Esophagus (tissue), 2 donors: ENCODE data around the gene ISOC1. TPM values are rescaled to one million over a fixed set of nuclear protein-coding genes. Genes with fewer than 3 reads are reported as not detected.

Source experiments
- H3K27ac ChIP-seq, 2 donors: one replicate each; pipeline ENCODE4 v1.5.1; 2013; ENCODE audit warnings: low read depth in 2 of 2, mild to moderate bottlenecking in 2 of 2, inconsistent platforms in 1 of 2, low read length in 1 of 2, moderate library complexity in 1 of 2
- H3K27me3 ChIP-seq, 2 donors: one replicate each; pipeline ENCODE4 v1.6.1; 2013; ENCODE audit warnings: low read length in 2 of 2, control low read depth in 1 of 2, mild to moderate bottlenecking in 1 of 2; ENCODE audit not compliant: insufficient read depth in 2 of 2, control insufficient read depth in 1 of 2
- H3K36me3 ChIP-seq, 2 donors: one replicate each; pipeline ENCODE4 v1.6.1; 2013; ENCODE audit warnings: low read length in 1 of 2; ENCODE audit not compliant: control insufficient read depth in 2 of 2, insufficient read depth in 2 of 2
- H3K4me1 ChIP-seq, 2 donors: one replicate each; pipeline ENCODE4 v1.6.1; 2013; ENCODE audit warnings: low read length in 1 of 2; ENCODE audit not compliant: control insufficient read depth in 2 of 2, insufficient read depth in 2 of 2
- H3K4me3 ChIP-seq, 2 donors: one replicate each; pipeline ENCODE4 v1.5.1; 2013; ENCODE audit warnings: low read length in 2 of 2, mild to moderate bottlenecking in 2 of 2, low read depth in 1 of 2, moderate library complexity in 1 of 2
- H3K9me3 ChIP-seq, 2 donors: one replicate each; pipeline ENCODE4 v1.6.1; 2013; ENCODE audit warnings: mild to moderate bottlenecking in 2 of 2, low read depth in 1 of 2, low read length in 1 of 2, moderate library complexity in 1 of 2; ENCODE audit not compliant: control insufficient read depth in 2 of 2, insufficient read depth in 1 of 2
- WGBS, 2 donors: extraction: QIAGEN DNeasy Blood & Tissue Kit; methylation state at CpG; one replicate each; pipeline ENCODE4 v1.1.7; 2013; 5-methylcytosine and 5-hydroxymethylcytosine counted together
- polyA plus RNA-seq, 2 donors: library from polyadenylated mRNA; stranded (reverse); fragments of 200-250 nt; gene quantifications; one replicate each; pipeline ENCODE4 v1.2.3, GENCODE V29; 2013
- donor health status: healthy with polysubstance abuse.
- donor health status: Bipolar disorder and iron deficiency.

ISOC1 gene
- polyA plus RNA-seq, 2 donors: 15.4 to 22.7 TPM

DNA sequence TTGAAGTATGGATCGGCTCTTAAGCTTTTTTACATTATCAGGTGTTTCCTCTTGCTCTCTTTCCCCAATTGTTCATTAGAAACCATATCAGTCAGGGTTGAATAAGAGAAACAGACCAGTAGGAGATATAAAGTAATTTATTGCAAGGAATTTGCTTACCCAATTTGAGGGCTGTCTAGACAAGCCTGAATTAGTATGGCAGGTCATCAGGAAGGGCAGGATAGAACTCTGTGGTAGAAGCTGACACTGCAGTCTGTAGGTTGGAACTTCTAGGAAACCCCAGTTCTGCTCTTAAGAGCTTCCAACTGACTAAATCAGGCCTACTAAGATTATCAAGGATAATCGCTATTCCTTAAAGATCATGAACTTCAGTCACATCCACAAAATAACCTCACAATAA is 24.3 kb downstream of the ISOC1 start:
- H3K4me3 ChIP-seq: no peak overlapping the region
- WGBS, 2 donors: 80 to 83% methylated on average over 2 of the region's 2 CpGs

DNA sequence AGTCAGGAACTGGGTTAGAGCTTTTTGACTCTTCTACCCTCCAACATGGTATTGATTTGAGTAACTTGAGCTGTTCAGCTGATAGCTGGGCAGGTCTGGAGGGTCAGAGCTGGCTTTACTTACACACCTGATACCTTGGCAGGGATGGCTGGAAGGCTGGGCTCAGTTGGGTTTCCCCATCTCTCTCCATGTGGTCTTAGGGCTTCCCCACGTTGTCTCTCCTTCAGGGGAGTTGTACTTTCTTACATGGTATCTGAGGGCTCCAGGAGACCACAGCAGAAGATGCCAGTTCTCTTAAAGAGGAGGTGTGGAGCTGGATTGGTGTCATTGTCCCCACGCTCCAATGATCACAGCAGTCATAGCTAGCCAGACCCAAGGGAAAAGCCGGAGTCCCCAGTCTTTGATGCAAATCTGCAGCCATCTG is 25.6 kb downstream of the ISOC1 start:
- Histone ChIP-seq H3K9me3 (no peaks in the 10 kb centered on the region), H3K4me3 (no peak overlapping the region), H3K27ac (no peak overlapping the region), H3K27me3 (no peaks in the 10 kb centered on the region), H3K4me1 (no peaks in the 10 kb centered on the region), H3K36me3 (no peaks in the 10 kb centered on the region)
- WGBS, 2 donors: 88 to 92% methylated on average over 3 of the region's 3 CpGs

More for the DNA sequence above, 24.3 kb downstream of the ISOC1 start:
- Histone ChIP-seq H3K4me1 (no peaks in the 10 kb centered on the region), H3K36me3 (no peaks in the 10 kb centered on the region), H3K27me3 (no peaks in the 10 kb centered on the region), H3K9me3 (no peaks in the 10 kb centered on the region), H3K27ac (no peak overlapping the region)

DNA sequence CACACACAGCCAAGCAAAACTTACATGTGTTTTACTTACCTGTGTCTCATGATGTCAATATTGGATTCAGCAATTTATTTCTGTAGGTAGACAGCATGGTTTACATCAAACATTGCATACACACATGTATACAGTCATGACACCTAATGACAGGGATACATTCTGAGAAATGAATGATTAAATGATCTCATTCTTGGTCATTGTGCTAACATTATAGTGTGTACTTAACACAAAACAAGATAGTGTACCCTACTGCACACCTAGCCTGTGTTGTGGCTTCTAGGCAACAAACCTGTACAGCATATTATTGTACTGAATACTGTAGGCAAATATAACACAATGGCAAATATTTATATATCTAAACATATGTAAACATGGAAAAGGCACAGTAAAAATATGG is 28.0 kb downstream of the ISOC1 start:
- Histone ChIP-seq H3K27ac (no peak overlapping the region), H3K4me3 (no peak overlapping the region), H3K4me1 (peaks cover 0 to 2% of the 10 kb centered on the region in 2 donors), H3K27me3 (no peaks in the 10 kb centered on the region), H3K36me3 (no peaks in the 10 kb centered on the region), H3K9me3 (no peaks in the 10 kb centered on the region)

DNA sequence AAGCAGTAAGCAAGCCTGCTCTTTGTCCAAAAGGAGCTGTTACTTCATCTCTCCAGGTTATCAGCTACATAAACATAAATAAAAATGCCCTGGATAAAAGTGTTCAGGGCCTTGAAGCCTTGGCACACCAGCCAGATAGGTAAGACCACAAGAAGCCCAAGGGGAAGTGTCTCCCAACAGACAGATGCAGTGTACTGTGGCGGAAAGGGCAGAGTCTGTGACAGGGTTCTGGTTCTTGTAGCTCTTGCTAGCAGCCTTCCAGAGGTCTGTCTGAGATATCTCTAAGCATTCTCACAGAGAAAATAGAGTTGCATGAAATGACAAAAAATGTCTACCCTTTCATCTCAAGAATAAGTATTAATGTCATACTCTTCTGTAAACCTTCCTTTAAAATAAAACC is 30.1 kb downstream of the ISOC1 start:
- Histone ChIP-seq H3K4me1 (peaks cover 0 to 2% of the 10 kb centered on the region in 2 donors), H3K36me3 (no peaks in the 10 kb centered on the region), H3K27ac (no peak overlapping the region), H3K27me3 (no peaks in the 10 kb centered on the region), H3K4me3 (no peak overlapping the region), H3K9me3 (no peaks in the 10 kb centered on the region)
- WGBS, 2 donors: 93 to 95% methylated on average over 1 of the region's 1 CpG

DNA sequence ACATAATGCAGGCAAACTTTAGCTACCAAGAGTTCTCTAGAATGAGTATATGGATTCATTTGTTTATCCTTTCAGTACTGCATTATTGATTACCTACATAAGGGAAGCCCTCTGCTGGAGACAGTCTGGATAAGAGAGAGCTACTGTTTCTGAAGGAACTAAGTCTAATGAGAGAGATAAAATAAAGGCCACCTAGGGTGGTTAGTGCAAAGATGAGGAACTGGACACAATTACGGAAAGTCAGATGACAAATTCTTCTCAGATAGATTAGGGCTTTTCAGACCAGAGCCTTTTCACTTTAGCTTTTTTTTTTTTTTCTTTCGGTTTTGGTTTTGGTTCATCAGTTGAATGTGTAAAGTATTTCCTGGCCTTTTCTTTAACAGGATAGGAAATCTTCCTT is 31.3 kb downstream of the ISOC1 start:
- H3K27me3 ChIP-seq: no peaks in the 10 kb centered on the region
- peaks cover 0 to 2% of the 10 kb centered on the region in 2 donors for H3K4me1 ChIP-seq
- WGBS, 2 donors: 37 to 41% methylated on average over 2 of the region's 2 CpGs
- no peaks in the 10 kb centered on the region for H3K36me3 ChIP-seq
- no peak overlapping the region for H3K27ac ChIP-seq
- H3K4me3 ChIP-seq: no peak overlapping the region
- H3K9me3 ChIP-seq: no peaks in the 10 kb centered on the region

DNA sequence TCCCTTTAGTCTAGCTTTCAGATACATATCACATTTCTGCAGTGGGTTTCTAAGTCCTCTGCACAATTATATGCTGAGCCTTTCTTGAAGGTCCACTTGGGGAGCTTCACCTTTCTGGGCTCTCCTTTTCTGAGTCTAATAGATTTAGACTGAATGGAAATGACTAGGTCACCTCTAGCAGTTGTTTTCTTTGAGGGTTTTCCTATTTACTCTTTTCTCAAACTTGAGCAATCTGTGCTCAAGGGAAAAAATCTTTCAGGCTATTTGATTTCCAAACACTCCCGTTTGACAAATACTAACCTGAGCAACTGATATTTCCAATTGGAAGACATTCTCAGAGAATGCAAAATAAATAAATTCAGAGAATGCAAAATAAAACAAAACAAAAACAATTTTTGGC is 39.0 kb downstream of the ISOC1 start:
- H3K4me3 ChIP-seq: no peak overlapping the region
- H3K27me3 ChIP-seq: no peaks in the 10 kb centered on the region
- WGBS, 2 donors: 57 to 75% methylated on average over 1 of the region's 1 CpG
- H3K27ac ChIP-seq: no peak overlapping the region
- H3K9me3 ChIP-seq: no peaks in the 10 kb centered on the region
- no peaks in the 10 kb centered on the region for H3K4me1 ChIP-seq
- H3K36me3 ChIP-seq: no peaks in the 10 kb centered on the region

DNA sequence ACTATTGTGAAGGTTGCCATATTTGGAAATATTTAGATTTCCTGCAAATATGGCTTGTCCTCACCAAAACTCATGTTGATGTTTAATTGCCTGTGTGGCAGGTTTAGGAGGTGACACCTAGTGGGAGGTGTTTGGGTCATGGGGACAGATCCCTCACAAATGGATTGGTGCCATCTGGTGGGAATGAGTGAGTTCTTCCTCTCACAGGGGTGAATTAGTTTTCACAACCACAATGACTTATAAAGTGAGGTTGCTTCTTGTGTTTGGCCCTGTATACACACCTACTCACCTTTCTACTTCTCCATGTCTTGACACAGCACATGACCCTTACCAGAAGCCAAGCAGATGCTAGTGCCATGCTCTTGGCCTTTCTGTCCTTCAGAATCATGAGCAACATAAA is 41.1 kb downstream of the ISOC1 start:
- Histone ChIP-seq H3K27me3 (no peaks in the 10 kb centered on the region), H3K4me1 (no peaks in the 10 kb centered on the region), H3K27ac (no peak overlapping the region), H3K36me3 (no peaks in the 10 kb centered on the region), H3K9me3 (no peaks in the 10 kb centered on the region), H3K4me3 (no peak overlapping the region)

DNA sequence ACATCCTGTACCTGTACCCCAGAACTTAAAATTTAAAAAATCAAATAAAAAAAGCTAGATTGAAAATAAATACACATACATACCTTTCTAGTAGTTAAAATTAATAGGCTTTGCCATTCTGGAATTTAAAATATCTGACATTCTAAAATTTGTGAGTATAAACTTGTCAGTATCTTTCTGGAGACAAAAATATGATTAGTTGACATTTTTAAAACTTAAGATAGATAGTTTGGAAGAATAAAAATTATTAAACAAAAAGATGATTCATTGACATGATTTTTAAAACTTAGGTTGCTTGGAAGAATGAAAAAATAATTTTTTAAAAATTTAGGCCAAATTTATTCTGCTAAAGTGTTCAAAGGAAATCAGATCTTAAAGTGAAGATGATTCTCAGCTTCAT is 43.1 kb downstream of the ISOC1 start:
- no peaks in the 10 kb centered on the region for H3K9me3 ChIP-seq
- H3K27ac ChIP-seq: no peak overlapping the region
- no peaks in the 10 kb centered on the region for H3K27me3 ChIP-seq
- H3K36me3 ChIP-seq: no peaks in the 10 kb centered on the region
- no peak overlapping the region for H3K4me3 ChIP-seq
- no peaks in the 10 kb centered on the region for H3K4me1 ChIP-seq

DNA sequence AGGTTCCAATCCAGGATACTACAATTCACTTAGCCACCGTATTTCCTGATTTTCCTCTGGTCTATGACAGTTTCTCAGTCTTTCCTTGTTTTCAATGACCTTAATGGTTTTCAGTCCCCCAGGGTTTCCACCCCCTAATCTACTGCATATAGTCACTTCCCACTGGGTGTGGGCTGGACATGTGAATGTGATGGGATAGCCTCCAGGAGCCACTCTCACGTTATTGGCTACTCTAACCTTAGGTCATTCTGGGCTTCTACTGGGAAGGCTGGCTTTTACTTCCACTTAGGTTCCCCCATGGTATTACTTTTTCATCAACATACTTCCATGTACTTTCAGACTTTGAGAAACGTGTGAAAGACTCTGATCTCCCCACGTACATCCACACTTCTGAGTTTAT is 46.5 kb downstream of the ISOC1 start:
- no peaks in the 10 kb centered on the region for H3K36me3 ChIP-seq
- H3K4me3 ChIP-seq: no peak overlapping the region
- 66 to 81% methylated on average over 4 of the region's 4 CpGs for WGBS, 2 donors
- no peak overlapping the region for H3K27ac ChIP-seq
- H3K27me3 ChIP-seq: no peaks in the 10 kb centered on the region
- no peaks in the 10 kb centered on the region for H3K9me3 ChIP-seq
- no peaks in the 10 kb centered on the region for H3K4me1 ChIP-seq

DNA sequence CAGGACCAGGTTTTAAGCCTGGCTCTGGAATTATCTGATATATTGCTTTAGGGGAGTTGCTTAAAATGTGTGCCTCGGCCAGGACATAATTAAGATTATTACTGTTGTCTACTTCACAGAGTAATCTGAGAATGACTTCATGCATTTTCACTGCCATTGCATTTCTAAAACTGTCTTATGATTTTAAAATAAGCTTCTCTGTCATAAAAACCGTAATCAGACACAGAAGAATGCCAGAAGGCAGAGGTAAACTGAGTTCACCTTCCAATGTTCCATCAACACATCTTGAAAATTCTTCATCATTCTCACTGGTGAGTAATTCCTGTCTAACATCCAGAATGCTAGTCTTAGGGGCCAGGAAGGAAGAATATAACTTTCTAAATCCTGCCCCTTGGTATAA is 47.1 kb downstream of the ISOC1 start:
- no peak overlapping the region for H3K27ac ChIP-seq
- WGBS, 2 donors: 31 to 43% methylated on average over 2 of the region's 2 CpGs
- no peaks in the 10 kb centered on the region for H3K4me1 ChIP-seq
- no peaks in the 10 kb centered on the region for H3K9me3 ChIP-seq
- no peaks in the 10 kb centered on the region for H3K36me3 ChIP-seq
- no peak overlapping the region for H3K4me3 ChIP-seq
- no peaks in the 10 kb centered on the region for H3K27me3 ChIP-seq
